NCI-H1436 (cell line): Measurements from ENCODE around the gene REXO5.
"Not testable (repeated sequence)": the region's sequence is repeated elsewhere in the genome, so short reads cannot be mapped to it uniquely, and the experiment has no call there.

Source experiments
- DNase-seq: peaks from one replicate; lab custom pipeline; 2025; lab: John Stamatoyannopoulos, UW

The REXO5 gene

DNA sequence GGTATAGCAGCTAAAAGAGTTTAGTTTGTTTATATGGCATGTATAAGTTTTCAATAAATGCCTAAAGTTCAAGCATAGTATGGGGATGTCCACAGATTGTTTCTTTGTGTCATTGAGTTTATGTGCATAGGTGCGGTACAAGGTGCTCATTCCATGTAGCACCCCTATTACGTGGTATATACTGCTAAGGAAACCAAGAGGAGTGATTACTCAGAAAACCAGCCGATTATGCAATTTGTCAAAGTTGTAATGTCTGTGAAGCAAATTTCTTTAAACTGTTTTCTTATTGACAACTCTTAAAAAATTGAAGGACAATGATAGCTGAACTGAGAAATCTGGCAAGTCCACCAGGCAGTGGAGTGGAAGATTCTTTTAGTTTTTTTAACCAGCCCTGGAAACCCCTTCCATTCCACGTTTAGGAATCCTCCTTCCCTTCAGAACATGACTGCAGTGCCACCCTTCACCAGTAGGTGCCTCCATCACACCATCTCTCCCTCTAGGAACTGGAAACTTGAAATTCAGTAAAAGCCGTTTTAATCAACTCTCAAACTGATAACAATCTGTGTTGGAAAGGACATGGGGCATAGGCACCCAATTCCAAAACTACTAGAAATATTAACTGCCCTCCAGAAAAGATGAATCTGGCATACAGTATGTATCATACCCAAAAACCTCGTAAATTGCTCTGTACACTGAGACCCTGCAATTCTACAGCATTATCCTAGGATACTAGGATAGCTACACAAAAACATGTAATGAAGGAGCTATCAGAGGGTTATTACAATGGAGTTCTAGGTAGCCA, 43.5 kb downstream of the REXO5 start:
- peak; percentile 45 for DNase-seq

DNA sequence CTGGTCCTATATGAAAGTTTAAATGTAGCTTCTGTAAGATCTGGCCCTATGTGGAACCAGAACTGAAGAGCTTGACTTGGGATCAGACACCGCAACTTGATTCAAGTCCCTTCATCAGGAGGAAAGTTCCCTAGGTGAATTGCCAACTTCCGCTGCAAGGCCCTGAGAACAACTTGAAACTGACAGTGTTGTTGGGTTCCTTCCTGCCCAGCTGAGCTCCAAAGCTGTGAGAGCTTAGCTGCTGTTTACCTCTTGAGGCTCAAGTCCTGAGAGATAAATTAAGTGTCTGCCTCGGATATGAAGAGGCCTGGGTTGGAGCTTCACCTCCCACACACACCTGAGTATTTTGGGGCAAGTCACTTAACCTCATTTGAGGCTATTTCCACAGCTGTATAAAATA, 44.7 kb downstream of the REXO5 start:
- no peak for DNase-seq

DNA sequence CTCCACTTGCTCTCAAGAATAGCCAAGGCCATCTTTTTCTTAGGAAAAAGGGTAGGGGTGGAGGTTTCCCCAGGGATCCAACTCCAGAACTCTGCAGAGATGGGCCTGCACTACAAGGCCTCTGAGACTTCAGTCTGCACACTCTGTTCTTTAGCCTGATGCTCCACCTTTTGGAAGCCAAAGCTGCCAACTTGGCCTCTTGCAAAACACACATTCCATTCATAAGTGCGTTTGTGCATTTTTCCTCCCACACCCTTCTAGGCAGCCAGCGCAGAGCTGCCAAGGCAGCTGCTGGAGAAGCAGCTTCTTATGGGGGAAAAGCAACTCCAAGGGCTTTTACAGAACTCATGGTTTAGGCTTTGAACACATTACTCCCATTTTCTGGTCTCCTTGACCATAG, 45.3 kb downstream of the REXO5 start:
- no peak for DNase-seq

DNA sequence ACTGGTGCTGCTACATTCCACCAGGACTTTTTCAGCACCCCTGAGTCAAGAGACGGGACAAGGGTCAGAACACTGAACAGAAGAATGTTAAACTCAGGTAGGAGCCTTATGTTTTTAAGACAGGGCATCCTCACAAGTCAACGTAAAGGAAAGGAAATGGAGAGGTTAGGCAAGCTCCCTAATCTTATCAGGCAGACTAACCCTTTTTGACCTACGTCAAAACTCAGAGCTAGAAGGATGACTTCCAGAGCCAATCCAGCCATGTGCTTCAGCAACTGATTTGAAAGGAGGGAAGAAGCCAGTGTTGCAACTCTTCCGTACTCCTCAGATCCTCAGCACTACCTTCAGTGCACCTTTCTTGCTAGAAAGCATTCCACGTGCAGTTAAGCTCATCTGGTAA, 46.8 kb downstream of the REXO5 start:
- DNase-seq, result no peak

DNA sequence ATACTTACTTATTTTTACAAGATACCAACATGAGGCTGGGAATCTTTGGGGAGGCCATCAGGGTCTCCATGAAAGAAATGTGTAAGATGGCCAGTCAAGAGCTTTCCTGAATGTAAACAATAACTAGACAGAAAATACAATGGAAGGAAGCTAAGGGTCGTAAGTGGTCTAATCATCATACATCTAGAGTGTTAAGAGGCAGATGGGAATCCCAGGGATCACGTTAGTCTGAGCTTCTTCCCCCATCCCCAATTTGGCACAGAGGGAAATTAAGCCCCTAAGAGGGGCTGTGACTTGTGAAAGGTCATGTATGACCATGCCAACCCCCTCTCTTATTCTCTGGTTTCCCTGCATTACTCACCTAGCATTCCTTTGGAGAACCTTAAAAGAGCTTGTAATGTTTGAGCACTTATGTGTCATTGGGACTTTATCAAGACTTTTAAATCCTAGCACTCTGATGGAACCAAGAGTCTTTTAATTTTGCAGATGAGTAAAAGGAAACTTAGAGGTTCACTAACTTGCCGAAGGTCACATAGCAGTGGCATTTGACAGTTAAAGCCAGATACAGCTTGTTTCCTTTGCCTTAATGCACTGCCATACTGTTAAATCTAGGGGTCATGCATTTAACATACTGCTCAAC, 47.8 kb downstream of the REXO5 start:
- DNase-seq, result no peak

DNA sequence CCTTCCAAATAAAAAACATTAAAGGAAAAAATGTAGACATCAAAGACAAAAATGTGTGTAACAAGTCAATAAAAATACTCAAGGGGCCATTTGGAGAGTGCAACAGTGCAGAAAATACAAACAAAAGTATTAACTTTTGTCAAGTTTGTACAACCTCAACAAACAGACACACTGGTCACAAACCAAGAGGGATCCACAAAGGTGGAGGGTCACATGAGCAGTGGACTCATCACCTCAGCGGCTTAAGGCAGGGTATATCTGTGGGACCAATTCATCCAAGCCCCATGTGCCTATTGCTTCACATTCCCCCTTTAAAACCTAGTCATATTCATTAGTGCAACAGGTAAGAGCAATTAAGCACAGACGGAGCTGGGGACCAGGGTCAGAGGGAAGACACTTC, 48.6 kb downstream of the REXO5 start:
- no peak for DNase-seq

DNA sequence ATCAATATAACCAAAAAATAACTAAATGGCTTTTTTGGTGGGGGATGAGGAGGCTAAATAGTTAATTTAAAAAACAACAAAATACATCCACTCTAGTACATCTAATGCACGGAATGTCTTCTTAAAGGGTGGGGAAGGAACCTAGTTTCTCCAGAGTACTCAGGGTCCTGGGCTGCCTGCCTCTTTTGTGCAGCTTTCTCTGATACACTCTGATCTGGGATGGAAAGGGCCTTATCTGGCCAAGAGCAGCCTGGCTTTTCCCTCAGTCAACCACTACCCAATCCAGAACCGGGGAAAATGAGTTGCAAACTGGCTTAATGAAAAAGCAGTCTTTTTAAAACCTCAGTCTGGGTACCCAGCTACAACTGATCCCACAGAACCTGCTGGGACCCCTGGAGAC, 51.0 kb downstream of the REXO5 start:
- DNase-seq, result no peak

DNA sequence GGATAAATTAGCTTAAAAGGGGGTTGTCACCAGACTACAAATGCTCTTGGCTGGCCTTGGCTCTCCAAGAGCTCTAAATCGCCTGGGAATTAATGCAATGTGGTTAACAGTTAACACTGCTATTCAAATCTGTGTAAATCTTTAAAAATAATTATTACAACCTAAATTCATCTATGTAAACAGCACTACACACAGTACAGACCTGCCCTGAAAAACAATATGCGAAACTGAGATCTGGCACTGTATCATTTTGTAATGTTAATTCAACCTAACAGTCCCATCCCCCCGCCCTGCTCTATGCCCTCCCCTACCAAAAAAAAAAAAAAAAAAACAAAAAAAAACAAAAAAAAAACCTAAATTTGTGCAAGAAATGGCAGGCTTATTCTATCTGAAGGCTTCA, 52.9 kb downstream of the REXO5 start:
- DNase-seq, result no peak

DNA sequence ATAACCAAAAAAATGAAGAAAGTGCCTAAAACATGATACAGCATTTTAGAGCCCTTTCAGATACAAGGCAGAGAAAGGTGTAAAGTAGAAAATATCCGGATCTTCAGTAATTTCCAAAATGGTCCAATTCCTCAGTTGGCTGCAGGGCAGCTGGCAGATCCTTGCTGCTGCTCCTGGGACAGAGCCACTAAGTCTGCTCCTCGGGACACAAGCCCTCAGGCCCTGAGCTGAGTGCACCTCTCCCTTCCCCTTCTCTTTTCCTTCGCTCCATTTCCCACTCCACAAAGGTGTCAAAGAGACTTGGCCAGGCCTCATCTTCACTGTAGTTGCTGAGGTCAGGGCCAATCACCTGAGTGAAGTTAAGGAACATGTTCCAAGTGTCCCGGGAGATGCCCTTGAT, 53.4 kb downstream of the REXO5 start:
- no peak for DNase-seq

DNA sequence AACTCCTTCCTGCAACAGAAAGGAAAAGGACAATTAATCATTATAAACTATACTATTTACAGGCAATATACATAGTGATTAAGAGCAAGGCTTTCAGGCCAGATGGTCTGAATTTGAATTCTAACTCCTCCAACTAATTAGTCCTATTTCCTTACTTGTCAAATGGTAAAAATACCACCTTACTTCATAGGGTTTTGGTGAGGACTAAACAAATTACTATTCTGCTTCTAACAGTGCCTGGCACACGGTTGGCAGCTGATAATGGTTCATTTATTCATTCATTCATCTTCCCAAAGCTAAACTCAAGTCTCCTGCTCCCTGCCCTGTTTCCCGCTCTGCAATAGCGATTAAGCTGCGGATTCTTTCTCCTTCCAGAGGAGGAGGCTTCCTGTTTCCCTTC, 54.0 kb downstream of the REXO5 start:
- DNase-seq, result no peak

DNA sequence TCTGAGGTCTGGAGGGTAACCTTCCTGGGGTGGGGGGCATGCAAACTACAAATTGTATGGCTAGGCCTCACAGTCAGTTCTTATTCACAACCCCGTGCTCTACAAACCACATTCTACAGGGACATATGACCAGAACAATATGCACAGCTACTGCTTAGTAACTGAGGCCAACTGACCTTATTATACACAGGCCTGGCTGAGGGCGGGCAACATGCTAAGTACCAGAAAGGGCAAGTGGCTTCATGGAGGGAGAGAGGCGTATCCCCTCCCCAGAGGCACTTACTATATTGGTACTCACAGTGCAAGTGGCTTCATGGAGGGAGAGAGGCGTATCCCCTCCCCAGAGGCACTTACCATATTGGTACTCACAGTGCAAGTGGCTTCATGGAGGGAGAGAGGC, 54.7 kb downstream of the REXO5 start:
- not testable (repeated sequence) for DNase-seq

DNA sequence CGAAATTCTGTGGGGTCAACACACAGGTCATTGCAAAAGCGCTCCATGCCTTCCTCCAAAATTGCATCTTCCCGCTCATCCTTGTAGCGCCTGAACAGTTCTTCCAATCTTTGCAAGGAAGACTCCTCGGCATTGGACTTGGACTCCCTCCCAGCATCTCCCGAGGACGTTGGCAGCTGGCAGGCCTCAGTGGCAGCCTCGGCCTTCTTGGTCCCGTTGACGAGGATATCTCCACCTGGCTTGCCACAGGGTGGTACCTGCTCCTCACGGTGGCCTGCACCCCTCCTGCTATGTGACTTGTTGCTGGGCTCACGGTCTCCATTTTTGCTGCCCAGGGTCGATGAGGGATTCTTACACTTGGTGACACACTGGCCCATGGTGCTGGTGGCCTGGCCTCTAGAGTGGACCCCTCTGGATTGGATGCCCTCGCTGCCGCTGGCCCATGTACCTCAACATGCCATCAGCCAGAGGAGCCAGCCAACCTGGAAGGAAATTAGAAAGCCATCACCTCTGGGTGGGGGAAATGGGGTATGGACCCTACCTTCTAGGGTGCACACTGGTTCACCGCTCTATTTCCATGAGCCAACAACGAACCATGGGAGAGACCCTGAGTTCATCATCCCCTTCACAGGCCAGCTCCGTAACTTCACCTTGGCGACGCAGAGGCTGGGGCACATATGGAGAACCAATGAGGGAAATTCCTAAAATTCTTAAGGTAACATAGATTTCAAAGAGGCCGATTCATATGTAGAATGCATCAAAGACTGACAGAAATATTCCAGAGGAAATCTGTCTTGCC, 56.0 kb downstream of the REXO5 start:
- DNase-seq, result no peak

DNA sequence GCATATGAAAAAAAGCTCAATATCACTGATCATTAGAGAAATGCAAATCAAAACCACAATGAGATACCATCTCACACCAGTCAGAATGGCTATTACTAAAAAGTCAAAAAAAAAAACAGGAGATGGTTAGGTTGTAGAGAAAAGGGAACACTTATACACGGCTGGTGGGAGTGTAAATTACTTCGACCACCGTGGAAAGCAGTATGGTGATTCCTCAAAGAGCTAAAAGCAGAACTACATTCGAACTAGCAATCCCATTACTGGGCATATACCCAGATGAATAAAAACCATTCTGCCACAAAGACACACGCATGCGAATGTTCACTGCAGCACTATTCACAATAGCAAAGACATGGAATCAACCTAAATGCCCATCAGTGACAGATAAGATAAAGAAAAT, 58.0 kb downstream of the REXO5 start:
- not testable (repeated sequence) for DNase-seq

DNA sequence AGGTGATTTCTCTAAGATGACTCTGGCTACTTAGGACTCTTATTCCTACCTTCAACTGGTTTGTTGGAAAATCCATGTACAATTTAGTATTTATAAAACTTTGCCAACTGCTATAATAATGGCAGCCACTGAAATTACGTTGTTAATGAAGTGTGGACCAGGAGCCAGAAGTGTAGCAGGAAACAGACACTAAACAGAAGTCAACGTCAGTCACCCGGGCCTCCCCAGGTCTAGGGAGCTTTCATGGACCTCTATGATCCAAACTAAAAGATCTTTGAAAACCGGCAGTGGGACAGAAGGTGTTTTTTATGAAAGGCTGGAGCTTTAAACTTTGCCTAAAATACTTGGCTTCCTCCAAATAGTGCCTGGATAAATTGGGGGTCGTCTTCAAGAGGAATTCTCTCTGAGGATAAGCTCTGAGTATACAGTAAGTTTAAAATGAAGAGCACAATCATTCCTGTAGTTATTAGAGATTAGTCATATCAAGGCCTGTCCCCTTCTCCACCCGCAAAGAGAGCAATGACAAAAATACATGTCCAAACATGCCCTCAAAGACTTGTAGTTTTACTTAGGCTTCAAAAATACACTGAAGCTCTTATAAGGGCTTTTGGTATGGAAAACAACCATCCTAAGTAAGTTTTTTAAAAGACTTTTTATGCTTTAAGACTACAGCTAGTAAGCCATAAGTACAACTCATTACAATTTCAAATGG, 59.2 kb downstream of the REXO5 start:
- no peak for DNase-seq

DNA sequence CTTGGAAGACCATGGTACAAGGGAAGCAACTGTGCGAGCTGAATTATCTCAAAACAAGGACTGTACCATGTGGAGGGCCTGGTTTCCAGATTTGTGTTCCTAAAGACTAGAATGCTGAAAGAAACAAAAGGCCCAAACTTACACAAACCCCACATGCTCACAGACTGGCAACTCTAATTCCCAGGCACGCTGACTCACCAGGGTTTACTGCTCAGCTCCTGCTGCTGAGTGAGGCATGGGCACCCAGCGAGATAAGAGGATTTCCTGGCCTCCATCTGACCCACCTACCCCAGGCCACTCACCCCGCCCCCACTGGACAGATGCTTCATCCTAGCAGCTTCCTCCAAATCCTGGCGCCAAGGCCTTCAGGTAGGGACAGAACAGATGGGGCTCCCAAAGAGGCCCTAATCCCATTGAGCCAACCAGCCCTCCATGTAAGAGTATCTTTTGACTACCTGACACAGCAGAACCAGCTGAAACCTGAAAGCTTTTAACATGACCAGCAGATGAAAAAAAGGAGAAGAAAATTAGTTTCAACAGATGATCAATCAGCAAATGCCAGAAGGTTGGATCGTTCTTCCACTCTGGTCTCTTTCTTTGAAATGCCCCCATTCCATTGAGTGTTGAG, 59.9 kb downstream of the REXO5 start:
- DNase-seq, result no peak

DNA sequence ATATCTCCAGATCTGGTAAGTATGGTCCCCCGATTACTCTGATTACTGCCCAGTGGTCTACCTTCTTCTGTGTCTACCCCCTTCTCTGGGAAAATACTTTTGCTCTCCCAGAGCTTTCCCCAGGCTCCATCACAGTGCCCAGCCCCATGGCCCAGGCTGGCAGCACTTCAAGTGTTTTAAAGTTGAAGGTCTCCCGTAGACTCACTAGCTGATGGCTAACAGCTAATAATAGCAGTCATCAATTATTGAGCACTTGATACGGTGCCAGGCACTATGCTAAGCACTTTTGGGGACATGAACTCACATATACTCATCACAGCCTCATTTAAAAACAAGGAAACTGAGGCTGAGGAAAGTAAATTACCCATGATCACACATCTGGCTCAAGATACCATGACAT, 60.5 kb downstream of the REXO5 start:
- no peak for DNase-seq

DNA sequence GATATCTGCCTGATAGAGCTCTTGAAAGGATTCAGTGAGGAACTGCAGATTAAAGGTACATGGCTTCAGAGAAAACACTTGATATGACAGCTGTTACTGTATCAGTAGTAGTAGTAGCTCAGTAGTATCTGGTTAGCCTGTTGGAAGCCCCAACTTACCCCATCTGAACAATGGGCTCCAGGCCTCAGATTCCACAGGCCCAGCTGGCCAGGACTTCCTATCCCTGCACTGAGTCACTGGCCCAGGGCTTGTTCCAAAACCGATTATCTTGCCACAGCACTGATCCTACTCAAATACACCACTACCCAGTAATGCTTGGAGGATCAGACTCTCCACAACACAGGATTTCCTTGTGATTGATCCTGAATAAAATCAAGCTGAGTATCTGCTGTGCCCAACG, 61.3 kb downstream of the REXO5 start:
- DNase-seq, result no peak

DNA sequence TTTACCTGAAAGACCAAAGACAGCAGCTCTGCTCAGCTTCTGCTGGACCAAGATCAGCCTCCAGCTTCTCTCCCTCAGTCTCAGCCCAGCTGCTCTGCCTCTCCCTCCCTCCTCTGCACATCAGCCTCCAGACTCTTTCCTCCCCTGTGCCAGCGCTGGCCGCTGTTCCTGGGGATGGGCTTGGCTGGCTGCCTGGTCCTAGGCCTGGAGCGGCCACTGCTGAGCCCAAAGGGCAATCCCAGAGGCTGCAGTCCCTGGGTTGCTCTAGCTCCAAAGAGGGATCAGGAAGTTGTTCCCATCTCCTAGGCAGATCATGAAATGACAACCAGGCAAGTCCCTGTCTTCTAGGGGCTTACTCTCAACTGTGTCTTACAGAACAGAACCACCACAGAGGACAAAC, 62.6 kb downstream of the REXO5 start:
- no peak for DNase-seq

DNA sequence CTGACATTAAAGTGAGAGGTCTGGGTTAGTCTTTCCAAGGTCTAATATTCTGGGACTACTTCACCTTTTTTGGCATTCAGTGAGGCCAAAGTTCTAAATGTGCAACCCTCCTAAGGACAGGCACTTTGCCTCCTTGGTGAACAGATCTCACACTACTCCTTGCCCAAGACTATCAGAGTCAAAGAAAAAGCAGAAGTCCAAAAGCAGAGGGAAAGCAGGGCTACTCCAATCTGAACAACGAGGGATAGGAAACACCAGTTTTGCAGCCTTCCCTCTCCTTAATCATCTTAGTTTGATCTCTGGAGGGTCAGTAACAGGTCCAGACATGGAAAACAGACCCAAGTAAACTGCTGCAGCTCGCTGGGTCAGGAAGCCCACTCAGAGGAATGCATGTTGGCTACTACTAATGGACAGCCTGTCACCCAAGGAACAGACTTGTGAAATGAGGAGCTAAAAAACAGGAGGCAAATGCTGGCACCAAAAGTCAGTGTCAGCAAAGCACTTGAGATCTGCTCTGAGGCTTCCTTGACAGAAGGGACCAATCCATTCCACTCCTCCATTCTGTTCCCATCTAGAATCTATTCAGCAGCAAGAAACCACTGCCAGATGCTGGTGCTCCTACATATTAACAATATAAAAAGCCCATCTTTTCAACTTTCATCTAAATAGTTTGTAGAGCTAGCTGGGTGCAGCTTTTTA, 63.9 kb downstream of the REXO5 start:
- DNase-seq, result no peak

DNA sequence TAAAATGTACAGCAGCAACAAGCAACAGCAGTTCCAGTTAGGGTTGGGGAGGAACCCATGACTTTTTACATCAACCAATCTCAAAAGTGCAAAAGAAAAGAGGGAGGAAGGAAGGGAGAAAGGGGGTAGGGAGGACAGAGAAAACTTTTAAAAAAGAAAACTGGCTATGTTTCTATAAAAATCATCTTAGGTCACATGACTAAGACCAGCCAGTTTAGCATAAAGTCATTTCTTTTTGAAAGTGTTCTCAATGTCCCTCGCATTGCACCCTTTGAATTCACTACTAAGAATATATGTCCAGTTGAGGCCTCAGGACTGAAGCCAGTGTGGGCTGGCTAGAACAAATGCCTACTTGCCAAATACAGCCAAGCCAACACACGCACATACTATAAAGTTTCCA, 64.9 kb downstream of the REXO5 start:
- no peak for DNase-seq
